HG03095 (cell line): ENCODE data around the gene LETM1.

Experiments used
- ATAC-seq: cut with Tn5 transposase; IDR thresholded peaks from one replicate; pipeline ENCODE4 v1.9.1; 2021; ENCODE audit warnings: moderate library complexity; ENCODE audit not compliant: unreplicated experiment

Gene LETM1

DNA sequence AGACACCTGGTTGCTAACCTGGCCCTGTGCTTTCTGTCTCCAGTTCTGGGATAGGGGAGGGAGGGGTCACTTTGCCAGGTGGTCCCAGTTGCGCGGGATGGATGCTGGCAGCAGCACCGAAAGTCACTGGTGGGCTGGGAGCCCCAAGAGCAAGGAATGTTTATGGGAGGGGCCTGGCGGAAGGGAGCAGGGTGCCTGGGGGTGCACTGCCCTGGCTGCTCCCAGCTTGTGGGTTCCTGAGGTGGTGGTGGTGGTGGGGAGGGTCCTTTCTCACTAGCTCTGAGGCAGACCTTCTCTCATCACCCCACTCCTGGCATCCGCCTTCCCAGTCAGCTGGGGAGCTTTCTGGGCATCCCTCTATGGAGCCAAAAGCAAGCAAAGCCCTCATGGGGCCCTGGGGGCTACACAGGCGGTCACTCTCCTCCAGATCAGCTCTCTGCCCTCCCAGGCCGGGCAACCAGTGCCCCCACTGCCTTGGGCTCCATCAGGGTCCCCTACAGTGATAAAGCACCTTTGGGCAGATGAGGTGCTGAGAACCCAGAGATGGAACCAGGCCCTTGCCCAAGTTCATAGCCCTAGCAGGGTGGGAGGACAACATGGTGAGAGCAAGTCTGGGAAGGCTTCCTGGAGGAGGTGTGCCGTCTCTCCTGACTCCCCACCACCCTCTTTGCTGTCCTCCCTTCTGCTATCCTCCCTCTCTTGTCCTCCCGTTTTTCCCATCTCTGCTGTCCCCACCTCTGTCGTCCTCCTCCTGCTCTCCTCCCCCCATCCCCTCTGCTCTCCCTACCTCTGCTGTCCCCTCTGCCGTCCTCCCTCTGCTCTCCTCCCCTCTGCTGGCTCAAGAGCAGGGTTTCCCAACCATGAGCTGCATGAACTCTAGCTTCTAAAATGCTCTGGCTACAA is 46.9 kb downstream of the LETM1 start:
- no peak for ATAC-seq

DNA sequence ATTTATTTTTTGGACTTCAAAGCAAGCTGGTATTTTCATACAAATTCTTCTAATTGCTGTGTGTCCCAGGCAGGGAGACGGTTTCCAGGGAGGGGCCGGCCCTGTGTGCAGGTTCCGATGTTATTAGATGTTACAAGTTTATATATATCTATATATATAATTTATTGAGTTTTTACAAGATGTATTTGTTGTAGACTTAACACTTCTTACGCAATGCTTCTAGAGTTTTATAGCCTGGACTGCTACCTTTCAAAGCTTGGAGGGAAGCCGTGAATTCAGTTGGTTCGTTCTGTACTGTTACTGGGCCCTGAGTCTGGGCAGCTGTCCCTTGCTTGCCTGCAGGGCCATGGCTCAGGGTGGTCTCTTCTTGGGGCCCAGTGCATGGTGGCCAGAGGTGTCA is 47.6 kb downstream of the LETM1 start:
- ATAC-seq, result no peak

DNA sequence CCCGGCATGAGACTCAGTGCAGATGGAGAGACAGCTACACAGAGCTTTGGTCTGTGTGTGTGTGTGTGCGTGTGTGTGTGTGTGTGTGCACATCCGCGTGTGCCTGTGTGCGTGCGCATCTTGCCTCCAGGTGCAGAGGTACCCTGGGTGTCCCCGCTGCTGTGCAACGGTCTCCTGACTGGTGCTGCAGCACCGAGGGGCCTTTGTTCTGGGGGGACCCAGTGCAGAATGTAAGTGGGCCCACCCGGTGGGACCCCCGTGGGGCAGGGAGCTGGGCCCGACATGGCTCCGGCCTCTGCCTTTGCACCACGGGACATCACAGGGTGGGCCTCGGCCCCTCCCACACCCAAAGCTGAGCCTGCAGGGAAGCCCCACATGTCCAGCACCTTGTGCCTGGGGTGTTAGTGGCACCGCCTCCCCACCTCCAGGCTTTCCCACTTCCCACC is 48.6 kb downstream of the LETM1 start:
- no peak for ATAC-seq

DNA sequence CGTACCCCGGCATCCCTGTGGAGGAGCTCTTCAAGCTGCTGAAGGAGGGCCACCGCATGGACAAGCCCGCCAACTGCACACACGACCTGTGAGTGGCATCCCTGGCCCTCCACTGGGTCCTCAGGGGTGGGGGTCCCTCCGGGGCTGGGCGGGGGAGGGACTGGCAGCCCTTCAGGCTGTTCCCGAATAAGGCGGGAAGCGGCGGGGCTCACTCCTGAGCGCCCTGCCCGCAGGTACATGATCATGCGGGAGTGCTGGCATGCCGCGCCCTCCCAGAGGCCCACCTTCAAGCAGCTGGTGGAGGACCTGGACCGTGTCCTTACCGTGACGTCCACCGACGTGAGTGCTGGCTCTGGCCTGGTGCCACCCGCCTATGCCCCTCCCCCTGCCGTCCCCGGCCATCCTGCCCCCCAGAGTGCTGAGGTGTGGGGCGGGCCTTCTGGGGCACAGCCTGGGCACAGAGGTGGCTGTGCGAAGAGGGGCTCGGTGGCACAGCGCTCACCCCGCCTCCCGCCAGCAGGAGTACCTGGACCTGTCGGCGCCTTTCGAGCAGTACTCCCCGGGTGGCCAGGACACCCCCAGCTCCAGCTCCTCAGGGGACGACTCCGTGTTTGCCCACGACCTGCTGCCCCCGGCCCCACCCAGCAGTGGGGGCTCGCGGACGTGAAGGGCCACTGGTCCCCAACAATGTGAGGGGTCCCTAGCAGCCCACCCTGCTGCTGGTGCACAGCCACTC is 49.2 kb downstream of the LETM1 start:
- no peak for ATAC-seq

DNA sequence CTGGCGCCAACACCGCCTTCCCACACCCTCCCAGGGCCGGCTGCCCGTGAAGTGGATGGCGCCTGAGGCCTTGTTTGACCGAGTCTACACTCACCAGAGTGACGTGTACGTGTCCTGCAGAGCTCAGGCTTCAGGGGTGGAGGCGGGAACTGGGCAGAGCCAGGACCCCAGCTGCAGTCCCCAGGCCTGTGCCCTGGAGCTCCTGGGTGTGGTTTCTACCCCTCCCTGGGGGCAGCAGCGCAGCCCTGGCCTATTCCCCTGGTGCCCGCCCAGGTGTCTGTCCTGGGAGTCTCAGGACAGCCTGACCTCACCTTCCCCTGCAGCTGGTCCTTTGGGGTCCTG is 49.8 kb downstream of the LETM1 start:
- ATAC-seq, result no peak

DNA sequence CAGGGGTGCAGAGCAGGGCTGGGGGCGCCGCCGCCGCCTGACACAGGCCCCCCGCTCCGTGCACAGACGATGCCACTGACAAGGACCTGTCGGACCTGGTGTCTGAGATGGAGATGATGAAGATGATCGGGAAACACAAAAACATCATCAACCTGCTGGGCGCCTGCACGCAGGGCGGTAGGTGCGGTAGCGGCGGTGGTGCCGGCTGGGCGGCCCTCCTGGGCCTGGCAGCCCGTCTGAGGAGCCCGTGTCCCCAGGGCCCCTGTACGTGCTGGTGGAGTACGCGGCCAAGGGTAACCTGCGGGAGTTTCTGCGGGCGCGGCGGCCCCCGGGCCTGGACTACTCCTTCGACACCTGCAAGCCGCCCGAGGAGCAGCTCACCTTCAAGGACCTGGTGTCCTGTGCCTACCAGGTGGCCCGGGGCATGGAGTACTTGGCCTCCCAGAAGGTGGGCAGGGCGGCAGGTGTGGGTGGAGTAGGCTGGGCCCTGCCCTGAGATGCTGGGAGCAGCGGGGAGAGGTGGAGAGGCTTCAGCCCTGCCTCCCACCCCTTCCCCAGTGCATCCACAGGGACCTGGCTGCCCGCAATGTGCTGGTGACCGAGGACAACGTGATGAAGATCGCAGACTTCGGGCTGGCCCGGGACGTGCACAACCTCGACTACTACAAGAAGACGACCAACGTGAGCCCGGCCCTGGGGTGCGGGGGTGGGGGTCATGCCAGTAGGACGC is 50.3 kb downstream of the LETM1 start:
- no peak for ATAC-seq

DNA sequence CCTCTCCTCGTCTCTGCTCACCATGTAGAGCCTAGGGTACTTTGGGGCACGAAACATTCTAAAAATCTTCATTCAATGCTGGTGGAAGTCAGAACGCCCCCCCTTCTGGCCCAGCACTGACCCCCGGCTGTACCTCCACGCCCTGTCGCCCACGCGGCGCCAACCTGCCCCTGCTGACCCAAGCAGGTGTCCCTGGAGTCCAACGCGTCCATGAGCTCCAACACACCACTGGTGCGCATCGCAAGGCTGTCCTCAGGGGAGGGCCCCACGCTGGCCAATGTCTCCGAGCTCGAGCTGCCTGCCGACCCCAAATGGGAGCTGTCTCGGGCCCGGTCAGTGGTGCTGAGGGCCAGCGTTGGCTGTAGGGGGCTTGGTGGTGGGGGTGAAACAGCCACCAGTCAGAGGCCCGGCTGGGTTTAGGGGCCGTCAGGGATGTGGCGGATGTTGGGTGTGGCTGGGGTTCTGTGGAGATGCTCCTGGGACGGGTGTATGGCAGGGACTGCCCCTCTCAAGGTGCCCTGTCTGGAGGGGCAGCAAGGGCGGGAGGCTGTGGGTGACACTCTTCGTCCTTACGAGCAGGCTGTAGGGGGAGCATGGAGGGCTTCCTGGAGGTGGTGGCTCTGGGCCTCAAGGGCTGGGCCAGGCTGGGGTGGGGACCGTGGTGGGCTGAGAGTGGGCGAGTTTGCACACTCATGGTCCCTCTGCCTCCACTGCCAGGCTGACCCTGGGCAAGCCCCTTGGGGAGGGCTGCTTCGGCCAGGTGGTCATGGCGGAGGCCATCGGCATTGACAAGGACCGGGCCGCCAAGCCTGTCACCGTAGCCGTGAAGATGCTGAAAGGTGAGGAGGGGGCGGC is 51.1 kb downstream of the LETM1 start:
- no peak for ATAC-seq

DNA sequence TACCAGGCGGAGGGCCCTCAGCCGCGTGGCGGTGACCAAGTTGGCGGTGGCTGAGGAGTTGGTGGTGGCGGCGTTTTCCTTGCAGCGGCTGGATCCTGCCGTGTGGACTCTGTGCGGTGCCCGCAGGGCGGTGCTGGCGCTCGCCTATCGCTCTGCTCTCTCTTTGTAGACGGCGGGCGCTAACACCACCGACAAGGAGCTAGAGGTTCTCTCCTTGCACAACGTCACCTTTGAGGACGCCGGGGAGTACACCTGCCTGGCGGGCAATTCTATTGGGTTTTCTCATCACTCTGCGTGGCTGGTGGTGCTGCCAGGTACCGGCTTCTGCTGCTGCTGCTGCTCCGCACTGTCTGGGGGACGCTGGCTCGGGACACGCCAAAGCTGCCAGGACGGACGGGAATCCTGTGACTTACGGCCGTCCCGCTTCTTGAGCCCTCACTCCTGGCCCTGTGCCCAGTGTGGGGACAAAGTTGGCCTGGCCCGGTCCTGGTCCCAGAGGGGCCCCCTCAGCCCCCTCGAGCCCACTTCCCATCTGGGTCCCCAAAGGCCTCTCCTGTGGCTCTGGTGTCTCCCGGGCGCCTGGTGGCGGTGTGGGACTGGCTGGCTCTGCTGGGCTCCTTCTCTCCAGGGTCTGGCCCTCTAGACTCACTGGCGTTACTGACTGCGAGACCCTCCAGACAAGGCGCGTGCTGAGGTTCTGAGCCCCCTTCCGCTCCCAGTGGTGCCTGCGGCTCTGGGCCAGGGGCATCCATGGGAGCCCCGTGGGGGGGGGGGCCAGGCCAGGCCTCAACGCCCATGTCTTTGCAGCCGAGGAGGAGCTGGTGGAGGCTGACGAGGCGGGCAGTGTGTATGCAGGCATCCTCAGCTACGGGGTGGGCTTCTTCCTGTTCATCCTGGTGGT is 52.2 kb downstream of the LETM1 start:
- ATAC-seq, result no peak

DNA sequence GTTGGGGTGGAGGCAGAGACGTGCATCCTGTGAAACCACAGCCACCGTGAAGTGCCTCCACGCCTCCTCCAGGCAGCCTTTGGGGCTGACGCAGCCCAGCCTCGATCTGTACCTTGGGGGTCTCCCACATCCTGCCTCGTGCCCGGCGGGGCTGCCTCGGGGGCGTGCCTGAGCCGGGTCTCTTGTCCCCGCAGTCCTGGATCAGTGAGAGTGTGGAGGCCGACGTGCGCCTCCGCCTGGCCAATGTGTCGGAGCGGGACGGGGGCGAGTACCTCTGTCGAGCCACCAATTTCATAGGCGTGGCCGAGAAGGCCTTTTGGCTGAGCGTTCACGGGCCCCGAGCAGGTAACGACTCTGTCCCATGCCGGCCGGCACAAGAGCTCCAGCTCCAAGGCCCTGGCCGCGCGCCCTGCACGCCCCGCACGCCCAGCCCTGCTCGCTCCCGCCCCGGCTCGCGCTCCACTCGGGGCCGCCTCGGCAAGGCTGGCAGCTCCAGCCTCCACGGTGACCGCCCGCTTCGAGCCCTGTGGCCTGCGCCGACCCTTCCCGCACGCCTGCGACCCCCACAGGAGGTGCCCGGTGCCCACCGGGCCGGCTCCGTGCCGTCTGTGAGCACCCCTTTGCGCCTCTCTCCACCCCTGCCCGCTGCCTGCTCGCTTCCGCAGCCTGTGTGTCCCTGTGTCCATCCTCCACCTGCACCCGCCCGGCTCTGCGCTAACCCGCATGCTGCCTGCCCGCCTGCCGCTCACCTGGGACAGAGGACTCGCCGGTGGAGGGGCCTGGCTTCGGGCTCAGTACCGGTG is 53.0 kb downstream of the LETM1 start:
- no peak for ATAC-seq

DNA sequence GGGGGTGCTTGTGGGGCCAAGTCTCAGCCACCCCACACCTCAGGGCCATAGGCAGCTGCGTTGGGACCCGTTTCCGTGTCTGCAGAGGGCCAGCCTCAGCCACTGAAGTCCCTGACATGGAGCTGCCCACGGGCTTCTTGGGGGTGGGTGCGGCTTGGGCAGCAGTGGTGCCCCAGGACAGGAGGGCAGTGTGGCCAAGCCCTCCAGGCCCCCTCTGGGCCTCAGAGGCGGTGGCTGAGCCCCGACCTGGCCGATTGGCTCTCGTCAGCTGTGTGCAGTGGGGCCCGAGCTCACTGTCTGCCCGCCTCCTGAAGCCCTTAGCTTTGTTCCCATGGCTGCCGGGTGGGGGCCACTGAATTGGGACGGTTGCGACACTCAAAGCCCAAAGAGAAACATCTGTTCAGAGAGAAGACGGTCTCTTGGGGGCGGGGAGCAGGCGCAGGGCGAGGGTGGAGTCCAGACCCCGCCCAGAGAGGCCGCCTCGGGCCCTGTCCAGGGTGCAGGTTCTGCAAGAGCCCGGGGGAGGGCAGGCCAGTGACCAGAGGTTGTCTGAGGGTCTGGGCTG is 53.7 kb downstream of the LETM1 start:
- ATAC-seq, result no peak

DNA sequence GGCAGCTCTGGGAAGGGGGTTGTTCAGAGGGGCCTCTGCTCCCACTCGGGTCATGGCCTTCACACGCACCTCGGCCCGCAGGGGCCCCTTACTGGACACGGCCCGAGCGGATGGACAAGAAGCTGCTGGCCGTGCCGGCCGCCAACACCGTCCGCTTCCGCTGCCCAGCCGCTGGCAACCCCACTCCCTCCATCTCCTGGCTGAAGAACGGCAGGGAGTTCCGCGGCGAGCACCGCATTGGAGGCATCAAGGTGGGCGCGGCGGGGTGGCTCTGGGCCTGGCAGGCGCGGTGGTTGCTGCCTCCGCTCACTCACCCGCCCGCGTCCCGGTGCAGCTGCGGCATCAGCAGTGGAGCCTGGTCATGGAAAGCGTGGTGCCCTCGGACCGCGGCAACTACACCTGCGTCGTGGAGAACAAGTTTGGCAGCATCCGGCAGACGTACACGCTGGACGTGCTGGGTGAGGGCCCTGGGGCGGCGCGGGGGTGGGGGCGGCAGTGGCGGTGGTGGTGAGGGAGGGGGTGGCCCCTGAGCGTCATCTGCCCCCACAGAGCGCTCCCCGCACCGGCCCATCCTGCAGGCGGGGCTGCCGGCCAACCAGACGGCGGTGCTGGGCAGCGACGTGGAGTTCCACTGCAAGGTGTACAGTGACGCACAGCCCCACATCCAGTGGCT is 54.5 kb downstream of the LETM1 start:
- ATAC-seq, result no peak

DNA sequence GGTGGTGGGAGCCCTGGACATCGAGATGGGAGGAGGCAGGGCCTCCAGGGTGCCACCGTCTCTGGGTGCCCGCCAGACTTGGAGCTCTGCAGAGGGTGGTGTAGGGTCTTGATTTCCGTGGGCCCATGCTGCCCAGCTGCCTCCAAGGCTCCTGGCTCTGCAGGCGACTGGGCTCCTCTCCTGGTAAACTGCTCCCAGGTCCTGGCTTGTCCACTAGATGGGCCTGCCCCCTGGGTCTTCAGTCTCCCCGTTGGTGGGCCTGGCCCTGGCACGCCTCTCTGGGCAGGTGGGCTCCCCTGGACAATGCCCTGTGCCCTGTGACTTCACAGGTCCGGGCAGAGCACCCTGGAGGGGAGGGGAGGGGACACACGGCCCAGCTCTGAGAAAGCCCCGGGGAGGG is 55.2 kb downstream of the LETM1 start:
- ATAC-seq, result no peak

DNA sequence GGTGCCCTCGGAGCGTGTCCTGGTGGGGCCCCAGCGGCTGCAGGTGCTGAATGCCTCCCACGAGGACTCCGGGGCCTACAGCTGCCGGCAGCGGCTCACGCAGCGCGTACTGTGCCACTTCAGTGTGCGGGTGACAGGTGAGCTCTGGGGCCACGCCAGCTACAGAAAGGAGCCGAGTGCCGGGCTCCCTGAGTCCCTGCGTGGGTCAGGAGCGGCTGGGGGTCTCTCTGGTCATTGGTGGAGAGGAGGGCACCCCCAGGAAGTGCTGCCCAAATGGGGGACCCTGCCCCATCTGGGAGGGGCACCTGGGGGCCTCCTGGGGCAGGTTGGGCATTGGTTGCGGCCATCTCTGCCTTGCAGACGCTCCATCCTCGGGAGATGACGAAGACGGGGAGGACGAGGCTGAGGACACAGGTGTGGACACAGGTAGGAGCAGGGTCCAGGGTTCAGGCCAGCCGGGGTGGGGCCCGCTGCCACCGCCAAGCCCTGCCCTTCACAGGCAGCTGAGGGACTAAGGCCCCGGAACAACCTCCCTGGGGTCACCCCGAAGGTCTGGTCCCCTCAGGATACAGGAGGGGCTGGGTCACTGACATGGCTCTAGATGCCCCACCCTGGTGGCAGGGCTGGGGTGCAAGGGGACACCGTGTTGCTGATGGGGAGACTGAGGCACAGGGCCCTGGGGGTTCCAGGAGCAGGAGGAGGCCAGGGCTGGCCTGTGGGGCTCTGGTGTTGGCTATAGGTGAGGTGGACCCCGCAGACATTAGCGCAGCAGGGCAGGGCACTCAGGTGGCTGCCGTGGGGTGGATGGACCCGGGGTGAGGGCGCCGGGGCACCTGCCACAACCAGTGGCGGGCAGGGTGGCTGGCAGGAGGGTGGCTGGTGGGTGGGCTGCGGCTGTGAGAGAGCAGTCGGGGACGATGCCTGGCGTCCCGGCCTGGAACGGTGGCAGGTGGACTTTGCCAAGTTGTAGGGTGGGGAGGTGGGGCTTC is 56.3 kb downstream of the LETM1 start:
- ATAC-seq, result no peak

DNA sequence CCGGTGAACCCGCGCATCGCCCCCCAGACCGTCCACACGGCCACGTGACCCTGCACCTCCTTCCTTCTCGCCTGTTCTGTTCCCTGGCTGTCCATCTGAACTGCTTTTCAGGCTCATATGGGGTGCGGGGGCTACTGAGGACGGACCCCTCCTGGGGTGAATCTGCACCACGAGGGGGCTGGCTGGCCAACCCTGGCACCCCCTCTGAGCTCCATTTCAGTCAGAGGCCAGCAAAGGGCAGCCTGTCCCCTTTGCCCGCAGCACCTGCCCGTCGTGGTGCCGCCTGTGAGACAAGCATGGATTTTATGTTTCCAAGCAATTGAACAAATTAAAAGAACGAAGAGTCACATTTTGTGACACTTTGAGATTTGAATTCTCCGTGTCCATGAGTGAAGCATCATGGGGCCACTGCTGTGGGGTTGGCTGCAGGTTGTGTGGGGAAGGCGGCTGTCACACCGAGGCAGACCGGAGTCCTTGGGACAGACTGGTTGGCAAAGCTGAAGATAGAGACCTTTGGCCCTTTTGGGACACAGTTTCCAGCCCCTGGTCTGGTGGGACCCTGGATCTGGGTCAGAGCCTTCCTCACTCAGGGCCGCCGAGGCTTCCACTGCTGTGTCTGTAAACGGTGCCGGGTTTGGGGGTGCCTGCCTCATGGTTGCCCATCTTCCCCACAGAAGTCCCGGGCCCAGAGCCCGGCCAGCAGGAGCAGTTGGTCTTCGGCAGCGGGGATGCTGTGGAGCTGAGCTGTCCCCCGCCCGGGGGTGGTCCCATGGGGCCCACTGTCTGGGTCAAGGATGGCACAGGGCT is 57.2 kb downstream of the LETM1 start:
- no peak for ATAC-seq

DNA sequence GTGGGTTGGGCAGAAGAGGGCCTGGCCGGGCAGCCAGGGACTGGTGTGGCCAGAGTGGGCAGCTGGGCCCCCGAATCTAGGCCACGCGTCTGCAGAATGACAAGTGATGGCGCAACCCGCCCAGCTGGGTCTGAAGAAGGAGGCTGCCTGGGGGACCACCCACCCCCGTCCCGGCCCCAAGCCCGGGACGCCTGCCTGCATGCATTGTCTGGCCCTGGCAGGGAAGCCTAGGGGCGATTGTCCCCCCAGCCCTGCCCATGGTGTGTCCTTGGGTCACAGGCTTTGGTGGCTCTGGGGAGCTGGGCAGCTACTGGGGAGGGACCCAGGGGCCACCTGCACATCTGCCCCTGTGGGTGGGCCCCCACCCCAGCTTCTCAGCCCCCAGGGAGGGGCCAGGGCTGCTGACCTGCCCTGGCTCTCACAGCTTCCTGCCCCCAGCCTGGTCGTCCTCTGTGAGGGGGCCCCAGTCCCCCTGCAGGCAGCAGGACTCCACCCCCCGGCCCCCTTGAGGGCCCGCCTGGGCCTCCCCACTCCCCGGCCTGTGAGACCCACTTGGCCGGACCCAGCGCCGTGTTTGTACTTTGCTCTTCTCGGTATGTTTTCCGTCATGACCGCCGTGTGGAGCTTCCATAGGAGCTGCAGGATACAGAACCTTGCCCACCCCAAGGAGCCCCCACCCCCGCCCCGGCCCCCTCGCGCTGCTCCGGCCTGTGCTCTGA is 57.9 kb downstream of the LETM1 start:
- ATAC-seq, result no peak
